Measurements from ENCODE around the gene VPS50. TPM values are rescaled to one million over a fixed set of nuclear protein-coding genes. Genes with fewer than 3 reads are reported as not detected.

VPS50 gene
- total and polyA plus RNA-seq, 2 donors (not counting 3 experiments of a cell fraction or from before 2014, with no cell fraction given): 6.6 to 25.6 TPM

- DNase-seq (ENCODE audit: low read depth, low spot score) (no peak), FAIRE-seq (no peak)
- POLR2A ChIA-PET: no interaction called here
- no peaks in the 10 kb centered on the region for H3K9me3 ChIP-seq (replicated peaks; ENCODE audit: control insufficient read depth, insufficient read depth, low read length)
- TF ChIP-seq JUN (IDR thresholded peaks at IDR 0.05; ENCODE audit: borderline replicate concordance, insufficient read depth, insufficient read length, low read depth) (no peak), MYC (IDR thresholded peaks at IDR 0.05; ENCODE audit: low read depth, low read length) (no peak), FOS (IDR thresholded peaks at IDR 0.05; ENCODE audit: borderline replicate concordance, insufficient read depth, low read length) (no peak), POLR2A (IDR thresholded peaks at IDR 0.05; ENCODE audit: low read depth, low read length) (no peak), POLR2AphosphoS5 (IDR thresholded peaks at IDR 0.05; ENCODE audit: insufficient read depth, low read depth, low read length) (no peak), CTCF (IDR thresholded peaks at IDR 0.05; ENCODE audit: extremely low read depth in 1 of 2, insufficient read depth in 1 of 2, low read depth in 1 of 2, low read length in 2 of 2) (no peak), EZH2 (IDR thresholded peaks at IDR 0.05; ENCODE audit: borderline replicate concordance, low read depth, low read length, severe bottlenecking) (no peak)
- no TSS peak for BruUV-seq (replicated peaks)
- H3K27me3 ChIP-seq (ENCODE audit: control insufficient read depth in 2 of 2, insufficient read depth in 2 of 2, low read length in 2 of 2): no peaks in the 10 kb centered on the region
- no peak overlapping the region for H3K27ac ChIP-seq (ENCODE audit: insufficient read depth, low read depth, low read length)
- H3K4me2 ChIP-seq (ENCODE audit: insufficient read depth, low read length): no peak overlapping the region
- H3K9ac ChIP-seq (replicated peaks; ENCODE audit: extremely low read depth, insufficient read depth, low read length): no peak overlapping the region
- H3K4me1 ChIP-seq (ENCODE audit: control insufficient read depth, extremely low read depth, insufficient read depth, low read length): no peaks in the 10 kb centered on the region
- H3K79me2 ChIP-seq (ENCODE audit: control insufficient read depth, insufficient read depth, low read length): no peaks in the 10 kb centered on the region
- CTCF ChIA-PET: no interaction called here
- intact Hi-C loops (cut with micrococcal nuclease): no loop called here
- no peaks in the 10 kb centered on the region for H3K36me3 ChIP-seq (ENCODE audit: control insufficient read depth in 2 of 2, extremely low read depth in 1 of 2, insufficient read depth in 2 of 2, low read length in 2 of 2)
- dilution Hi-C loops (cut with MboI; ENCODE audit: extremely low pct_ligation_motif_present, low sequenced_read_pairs): no loop called here
- no peak overlapping the region for H2AFZ ChIP-seq (ENCODE audit: low read depth, low read length)
- H3K9me1 ChIP-seq (replicated peaks; ENCODE audit: control insufficient read depth, extremely low read depth, insufficient read depth, low read length): no peaks in the 10 kb centered on the region
- no peak overlapping the region for H3K4me3 ChIP-seq (replicated peaks in 1 of 3; ENCODE audit: insufficient read depth in 1 of 3, low read depth in 1 of 3, low read length in 3 of 3)
- H4K20me1 ChIP-seq (replicated peaks; ENCODE audit: control insufficient read depth, extremely low read depth, insufficient read depth, low read length): no peaks in the 10 kb centered on the region
Observed at GRCh38 chr7:93298206-93298605, 66.0 kb downstream of the VPS50 start.

GRCh38 chr7:93298671-93299070 lies 66.5 kb downstream of the VPS50 start:
- Histone ChIP-seq H3K4me3 (replicated peaks in 1 of 3; ENCODE audit: insufficient read depth in 1 of 3, low read depth in 1 of 3, low read length in 3 of 3) (no peak overlapping the region), H3K79me2 (ENCODE audit: control insufficient read depth, insufficient read depth, low read length) (no peaks in the 10 kb centered on the region), H4K20me1 (replicated peaks; ENCODE audit: control insufficient read depth, extremely low read depth, insufficient read depth, low read length) (no peaks in the 10 kb centered on the region), H3K4me2 (ENCODE audit: insufficient read depth, low read length) (no peak overlapping the region), H3K9ac (replicated peaks; ENCODE audit: extremely low read depth, insufficient read depth, low read length) (no peak overlapping the region), H3K9me1 (replicated peaks; ENCODE audit: control insufficient read depth, extremely low read depth, insufficient read depth, low read length) (no peaks in the 10 kb centered on the region), H3K27ac (ENCODE audit: insufficient read depth, low read depth, low read length) (no peak overlapping the region), H3K27me3 (ENCODE audit: control insufficient read depth in 2 of 2, insufficient read depth in 2 of 2, low read length in 2 of 2) (no peaks in the 10 kb centered on the region), H2AFZ (ENCODE audit: low read depth, low read length) (no peak overlapping the region), H3K4me1 (ENCODE audit: control insufficient read depth, extremely low read depth, insufficient read depth, low read length) (no peaks in the 10 kb centered on the region), H3K36me3 (ENCODE audit: control insufficient read depth in 2 of 2, extremely low read depth in 1 of 2, insufficient read depth in 2 of 2, low read length in 2 of 2) (no peaks in the 10 kb centered on the region), H3K9me3 (replicated peaks; ENCODE audit: control insufficient read depth, insufficient read depth, low read length) (no peaks in the 10 kb centered on the region)
- FAIRE-seq (no peak), DNase-seq (ENCODE audit: low read depth, low spot score) (no peak)
- TF ChIP-seq MAX (IDR thresholded peaks at IDR 0.05; ENCODE audit: insufficient read depth, insufficient read length) (no peak), GATA2 (IDR thresholded peaks at IDR 0.05; ENCODE audit: insufficient read depth, insufficient read length, low read depth, low read length) (no peak), JUN (IDR thresholded peaks at IDR 0.05; ENCODE audit: borderline replicate concordance, insufficient read depth, insufficient read length, low read depth) (no peak), POLR2AphosphoS5 (IDR thresholded peaks at IDR 0.05; ENCODE audit: insufficient read depth, low read depth, low read length) (no peak), FOS (IDR thresholded peaks at IDR 0.05; ENCODE audit: borderline replicate concordance, insufficient read depth, low read length) (no peak), CTCF (IDR thresholded peaks at IDR 0.05; ENCODE audit: extremely low read depth in 1 of 2, insufficient read depth in 1 of 2, low read depth in 1 of 2, low read length in 2 of 2) (no peak), MYC (IDR thresholded peaks at IDR 0.05; ENCODE audit: low read depth, low read length) (no peak), EZH2 (IDR thresholded peaks at IDR 0.05; ENCODE audit: borderline replicate concordance, low read depth, low read length, severe bottlenecking) (no peak), POLR2A (IDR thresholded peaks at IDR 0.05; ENCODE audit: low read depth, low read length) (no peak)
- ChIA-PET CTCF (no interaction called here), POLR2A (no interaction called here)
- dilution Hi-C loops (cut with MboI; ENCODE audit: extremely low pct_ligation_motif_present, low sequenced_read_pairs) (no loop called here), intact Hi-C loops (cut with micrococcal nuclease) (no loop called here)
- BruUV-seq (replicated peaks): no TSS peak
